NCI-H748 treated with DMSO at 0.1 percent for 48 hours (cell line): ENCODE data around the gene GADL1.

ENCODE experiments used
- DNase-seq: peaks from one replicate; lab custom pipeline; 2025; lab: John Stamatoyannopoulos, UW

The GADL1 gene

DNA sequence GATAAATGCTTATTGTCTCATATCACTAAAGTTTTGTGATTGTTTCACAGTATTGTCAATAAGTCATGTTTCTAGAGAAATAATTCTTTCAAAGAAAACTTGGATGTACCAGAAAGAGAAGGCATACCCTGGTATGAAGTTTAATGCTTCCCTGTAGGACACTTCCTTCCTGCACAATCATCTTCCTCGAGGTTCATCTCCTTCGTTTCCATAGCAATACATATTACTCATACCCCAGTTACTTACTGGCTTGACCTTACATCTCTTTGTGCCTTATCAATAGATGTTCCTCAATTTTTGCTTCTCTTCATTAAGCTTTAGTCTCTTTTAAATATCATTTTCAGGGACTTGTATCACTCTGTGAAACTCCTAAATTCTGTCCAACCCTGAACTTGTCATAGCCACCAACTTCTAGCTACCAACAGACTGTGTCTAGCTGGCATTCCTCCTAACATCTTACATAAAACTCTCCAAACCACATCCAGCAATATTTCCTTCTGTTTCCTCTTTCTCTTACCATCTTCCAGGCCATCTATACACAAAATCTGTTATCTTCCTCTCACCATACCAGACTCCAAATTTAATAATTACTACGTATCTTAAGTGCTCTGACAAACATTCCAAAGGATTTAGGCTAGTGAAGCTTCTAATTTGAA is 134.3 kb downstream of the GADL1 start:
- no peak for DNase-seq

DNA sequence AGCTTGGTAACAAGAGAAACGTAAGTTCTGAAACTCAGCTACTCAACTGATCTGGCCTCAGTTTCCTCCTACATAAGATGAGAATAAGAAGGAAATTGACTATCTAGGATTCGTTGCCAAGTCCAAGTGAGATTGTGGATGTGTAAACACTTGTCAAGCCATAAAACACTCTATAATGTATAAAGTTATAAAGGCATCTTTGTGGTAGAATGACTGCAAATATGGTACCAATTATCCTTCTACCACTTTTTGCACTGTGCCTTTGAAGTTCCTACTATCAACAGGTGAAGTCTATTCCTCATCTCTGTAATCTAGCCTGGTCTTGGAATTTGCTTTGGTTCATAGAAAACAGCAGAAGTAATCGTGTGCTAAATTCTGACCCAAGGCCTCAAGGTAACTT is 138.2 kb downstream of the GADL1 start:
- no peak for DNase-seq

DNA sequence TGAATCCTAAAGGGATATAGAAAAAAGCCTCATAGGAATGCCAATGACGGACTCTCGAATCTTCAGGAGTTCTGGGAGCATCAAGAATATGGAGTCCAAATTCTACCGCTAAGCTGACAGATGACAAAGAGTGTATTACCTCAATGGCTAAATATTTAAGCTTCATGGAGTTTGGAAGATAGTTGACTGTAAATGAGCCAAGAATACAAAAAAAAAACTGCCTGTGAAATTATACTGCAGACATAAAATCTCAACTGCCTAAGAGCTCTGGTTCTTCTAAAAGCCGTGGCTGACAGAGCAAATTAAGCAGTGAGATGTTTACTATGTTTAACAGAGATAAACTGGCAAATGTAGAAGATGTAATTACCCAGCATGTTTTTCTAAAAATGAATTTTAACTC is 140.0 kb downstream of the GADL1 start:
- DNase-seq: no peak

DNA sequence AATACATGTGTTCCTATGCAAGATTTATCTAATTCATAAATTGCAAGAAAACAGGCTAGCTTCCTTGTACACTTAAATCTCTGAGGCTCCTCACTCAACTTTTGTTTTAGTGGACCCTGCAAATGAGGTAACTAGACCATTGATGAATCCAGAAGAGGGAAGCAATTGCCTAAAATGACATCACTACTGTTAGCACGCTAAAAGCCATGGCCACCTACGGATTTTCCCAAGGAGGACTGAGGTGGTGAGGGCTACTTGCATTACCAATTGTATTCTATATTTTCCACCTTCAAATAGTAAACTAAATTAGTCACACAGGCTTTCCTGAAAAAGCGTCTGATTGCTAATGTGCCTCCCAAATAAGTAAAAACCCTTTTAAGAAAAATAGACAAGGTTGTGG is 140.7 kb downstream of the GADL1 start:
- no peak for DNase-seq

DNA sequence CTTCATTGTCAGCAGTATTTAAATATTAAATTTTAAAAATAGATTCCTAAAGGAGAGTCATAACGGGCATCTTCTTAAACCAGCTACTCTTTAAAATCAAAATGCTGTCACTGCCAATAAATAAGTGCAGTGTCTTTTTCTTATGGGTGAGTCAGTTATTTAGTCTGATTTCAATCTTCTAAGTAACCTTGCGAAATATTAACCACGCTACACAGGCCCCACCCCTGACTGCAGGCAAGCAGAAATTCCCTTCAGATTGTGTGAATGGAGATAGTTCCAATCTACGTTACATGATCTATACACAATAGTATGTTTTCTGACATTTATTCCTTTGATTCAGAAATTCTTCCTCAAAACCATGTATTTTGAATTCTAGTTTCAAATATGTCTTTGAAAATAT is 141.5 kb downstream of the GADL1 start:
- no peak for DNase-seq

DNA sequence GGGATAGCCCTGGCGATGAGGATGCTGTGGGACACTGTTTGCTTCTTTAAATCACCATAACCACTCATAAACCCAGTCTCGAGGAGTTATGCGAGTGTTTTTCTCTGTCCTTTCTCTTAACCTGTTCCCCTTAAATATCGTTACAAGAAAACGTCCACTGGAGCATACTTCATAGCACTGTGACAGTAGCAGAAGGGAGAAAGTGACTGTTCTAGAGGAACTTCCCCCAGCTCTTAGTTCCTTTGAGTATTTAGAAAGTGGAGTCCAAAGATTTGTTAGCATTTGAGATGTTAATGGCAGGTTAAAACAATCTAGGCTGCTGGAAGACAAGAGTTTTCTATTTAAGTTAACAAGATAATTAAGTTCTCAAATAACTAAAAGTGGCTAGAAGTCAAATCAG is 142.0 kb downstream of the GADL1 start:
- DNase-seq: no peak

DNA sequence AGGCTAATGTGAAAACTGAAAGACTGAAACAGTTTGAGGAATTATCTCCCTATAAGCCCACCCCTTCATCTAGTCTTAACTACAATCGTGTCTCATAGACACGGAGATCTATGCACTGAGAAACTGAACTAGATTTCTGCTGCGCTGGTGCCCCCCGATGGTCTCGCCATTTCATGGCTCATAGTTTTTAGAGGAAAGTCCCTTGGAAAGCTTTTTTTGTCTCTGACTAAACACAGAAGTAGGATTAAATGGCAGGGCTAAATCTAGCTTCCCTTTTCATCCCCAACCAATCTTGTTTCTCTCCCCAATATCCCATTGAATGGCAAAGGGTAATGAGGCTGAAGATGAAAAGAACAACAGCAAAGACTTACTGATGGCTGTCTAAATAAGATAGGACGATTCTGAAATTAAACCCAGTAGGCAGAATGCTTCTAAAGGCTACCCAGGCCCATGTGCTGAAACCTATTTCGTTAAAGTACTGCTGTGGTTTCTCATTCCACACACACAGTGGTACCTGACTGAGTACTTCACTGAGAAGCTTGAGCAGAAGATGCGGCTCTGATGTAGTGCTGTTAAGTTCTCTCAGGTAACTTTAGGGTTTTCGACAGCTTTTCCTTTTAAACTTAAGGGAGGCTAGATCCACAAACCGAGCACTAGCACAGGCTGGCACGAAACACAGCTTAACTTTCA is 142.7 kb downstream of the GADL1 start:
- no peak for DNase-seq

DNA sequence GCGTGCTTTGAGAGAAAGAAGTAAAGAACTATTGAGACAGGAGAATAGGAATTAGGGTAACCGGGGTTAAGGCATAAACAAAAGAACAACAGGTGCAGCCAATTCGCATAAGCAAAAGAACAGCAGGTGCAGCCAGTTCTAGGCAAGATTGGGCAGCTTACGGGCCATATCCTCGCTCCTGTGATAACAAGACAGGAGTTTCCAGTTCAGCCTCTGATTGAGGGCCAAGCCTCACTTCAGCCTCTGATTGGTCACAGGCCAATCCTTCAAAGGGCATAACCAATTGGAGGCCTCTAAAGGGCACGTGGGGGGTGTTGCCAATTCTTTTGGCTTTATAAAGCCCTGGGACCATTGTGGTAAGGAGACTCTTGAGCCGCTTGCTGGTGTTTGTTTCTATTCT is 143.5 kb downstream of the GADL1 start:
- peak; percentile 24 for DNase-seq

DNA sequence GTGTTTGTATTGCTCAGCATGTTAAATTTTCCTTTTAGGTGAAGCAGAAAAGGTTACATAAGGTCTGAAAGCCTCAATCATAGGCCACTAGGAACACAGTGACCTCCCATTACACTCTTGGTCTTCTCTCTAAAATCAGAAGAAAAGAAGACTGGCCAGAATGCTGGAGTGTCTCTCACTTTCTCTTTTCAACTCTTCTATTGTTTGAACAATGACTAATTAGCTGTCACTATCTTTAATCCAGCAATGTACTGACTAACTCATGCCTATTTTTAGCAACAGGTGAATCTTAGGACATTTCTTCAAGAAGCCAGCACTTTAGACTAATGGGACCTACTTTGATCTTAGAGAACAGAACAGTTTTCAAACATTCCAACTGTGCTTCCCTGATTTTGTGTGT is 145.2 kb downstream of the GADL1 start:
- DNase-seq: peak; percentile 11

DNA sequence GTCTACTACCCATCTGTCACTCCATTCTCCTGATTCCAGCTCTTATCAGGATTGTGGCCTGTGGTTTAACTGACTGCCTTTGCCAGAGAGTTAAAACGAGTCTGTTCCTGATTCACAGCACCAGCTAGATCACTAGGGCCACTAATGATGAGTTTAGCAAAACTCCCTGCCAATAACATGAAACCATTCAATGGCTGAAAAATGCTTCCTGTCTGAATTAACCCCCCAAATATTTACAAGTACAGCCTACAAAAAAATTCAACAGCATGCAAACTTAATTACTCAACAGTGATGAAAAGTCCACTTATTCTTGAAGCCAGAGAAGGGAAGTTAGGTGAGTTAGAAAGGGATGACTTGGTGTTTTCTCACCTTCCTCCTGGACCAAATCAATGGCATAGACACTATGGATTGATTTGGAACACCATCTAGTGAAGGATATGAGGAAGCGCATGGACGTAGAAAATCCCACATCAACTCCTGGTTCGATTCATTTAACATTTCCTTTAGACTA is 146.6 kb downstream of the GADL1 start:
- DNase-seq: peak; percentile 15

DNA sequence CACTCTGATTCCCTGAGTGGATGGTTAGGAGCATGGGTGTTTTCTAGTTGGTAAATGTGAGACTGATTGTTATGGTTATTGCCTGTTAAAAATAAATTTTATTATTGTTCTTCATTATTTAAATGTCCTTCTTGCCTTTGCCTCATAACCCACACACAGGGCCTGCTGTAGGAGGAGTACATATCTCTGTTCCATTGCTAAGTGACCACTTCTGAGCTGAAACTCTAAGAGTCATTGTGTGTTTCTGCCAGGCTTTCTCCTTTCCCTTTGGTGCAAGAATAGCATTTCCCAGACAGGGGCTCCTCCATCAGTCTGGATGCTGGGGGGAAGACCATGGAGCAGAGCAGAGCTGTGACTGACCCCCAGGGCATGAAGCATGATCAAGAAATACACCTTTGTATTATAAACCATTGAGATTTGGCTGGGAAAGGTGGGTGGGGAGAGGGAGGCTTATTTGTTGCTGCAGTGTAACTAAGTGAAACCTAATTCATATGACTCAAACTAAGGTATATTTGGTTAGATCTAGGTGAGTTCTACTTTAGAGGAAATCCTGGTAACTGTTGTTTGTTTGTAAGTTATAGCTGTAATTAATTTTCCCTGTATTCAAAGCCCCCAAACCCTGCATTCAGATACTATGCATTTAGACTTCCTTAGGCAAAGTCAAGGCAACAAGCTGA is 150.7 kb downstream of the GADL1 start:
- DNase-seq: no peak

DNA sequence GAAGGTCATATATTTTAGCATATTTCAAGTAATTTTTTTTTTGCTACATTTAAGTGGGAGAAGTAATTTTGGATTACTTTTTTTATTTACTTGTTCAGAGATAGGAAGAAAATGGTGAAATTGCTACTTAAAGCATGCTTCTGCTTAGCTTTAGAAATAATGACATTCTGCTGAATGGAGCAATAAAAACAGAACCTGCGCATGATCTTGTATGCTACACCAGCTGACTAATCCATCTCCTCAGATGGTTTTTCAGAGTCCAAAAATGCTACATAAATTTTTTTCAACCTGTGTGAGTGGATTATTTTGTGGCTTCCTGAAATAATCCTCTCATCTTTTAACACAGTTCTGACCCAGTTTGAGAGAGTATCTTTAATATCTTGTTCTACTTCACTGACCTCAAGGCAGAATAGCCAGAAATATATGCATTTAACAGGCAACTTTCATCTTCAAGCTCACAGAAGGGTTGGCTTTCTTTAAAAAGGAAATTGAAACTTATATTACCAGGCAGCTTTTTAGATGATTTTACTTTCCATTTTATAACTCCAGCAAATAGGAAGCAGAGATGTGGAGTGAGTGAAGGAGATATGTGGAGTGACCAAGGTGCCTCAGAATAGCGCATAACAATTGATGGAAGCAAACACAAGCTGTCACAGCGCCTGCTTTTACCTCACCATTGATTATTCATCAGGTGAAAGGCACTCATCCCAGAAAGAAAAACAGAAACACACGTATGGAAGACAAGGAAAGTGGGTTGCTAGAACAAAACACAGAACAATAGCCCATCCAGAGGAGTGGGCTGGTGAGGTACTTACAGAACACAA is 151.5 kb downstream of the GADL1 start:
- DNase-seq: no peak

DNA sequence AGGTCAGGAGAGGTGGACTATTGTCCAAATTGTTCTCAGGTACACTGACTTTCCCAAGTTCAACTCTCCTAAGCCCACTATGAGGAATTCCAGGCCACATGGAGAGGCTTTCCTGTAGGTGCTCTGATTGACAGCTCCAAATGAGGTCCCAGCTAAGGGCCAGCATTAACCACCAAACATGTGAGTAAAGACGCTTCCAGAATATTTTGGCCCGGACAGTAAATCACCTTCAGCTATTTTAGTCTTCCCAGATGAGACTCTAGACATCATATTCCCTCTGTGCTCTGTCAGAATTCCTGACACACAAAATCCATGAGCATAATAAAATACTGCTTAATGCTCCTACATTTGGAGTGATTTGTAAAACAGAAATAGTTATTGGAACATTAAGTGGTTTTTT is 152.6 kb downstream of the GADL1 start:
- DNase-seq: no peak

DNA sequence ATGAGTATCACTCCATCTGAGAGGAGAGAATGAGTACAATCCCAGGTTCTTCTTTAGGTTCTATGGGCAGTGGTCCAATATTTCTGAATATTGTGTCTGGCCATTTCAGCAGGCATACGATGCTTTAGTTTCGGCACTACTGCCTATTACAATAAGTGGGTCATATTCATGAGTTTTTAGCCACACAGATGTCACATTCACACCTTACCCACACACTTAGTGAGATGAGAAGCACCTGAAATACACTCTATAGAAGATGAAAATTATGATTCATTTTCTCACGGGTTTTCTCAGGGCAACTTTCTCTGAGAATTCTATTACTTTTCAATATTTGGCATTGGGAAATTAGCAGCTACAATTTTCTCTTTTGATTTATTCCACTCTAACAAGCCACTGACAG is 155.9 kb downstream of the GADL1 start:
- DNase-seq: no peak

DNA sequence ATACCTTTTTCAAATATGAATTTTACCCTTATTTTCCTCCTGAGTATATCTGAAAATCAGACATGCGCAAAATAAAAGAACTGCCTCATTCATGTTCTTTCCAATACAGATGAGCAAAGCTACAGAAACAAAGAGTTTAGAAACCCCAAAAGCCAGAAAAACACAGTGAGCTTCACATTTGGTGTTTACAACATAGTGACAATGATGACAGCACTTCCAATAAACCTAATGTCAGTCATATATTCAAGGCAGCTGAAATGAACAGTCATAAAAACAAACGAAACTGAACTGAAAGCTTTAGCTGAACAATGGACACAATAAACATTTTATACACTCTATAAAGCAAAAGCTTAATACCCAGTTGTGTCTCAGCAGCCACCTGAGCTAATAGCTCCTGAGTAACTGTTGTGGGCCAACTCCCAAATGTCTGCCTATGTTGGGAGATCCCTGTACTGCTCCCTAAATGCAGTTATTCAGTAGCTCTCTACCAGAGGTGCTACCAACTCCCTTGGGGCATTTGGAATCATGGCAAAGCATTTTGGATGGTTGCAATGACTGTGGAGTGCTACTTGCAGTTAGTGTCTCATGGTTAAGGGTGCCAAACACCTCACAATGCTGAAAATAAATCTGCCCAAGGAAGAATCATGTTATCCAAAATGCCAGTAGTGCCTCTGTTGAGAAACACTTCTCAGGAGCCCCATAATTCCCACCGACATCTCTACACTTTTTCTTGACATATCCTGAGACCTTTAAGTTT is 156.5 kb downstream of the GADL1 start:
- DNase-seq: no peak

DNA sequence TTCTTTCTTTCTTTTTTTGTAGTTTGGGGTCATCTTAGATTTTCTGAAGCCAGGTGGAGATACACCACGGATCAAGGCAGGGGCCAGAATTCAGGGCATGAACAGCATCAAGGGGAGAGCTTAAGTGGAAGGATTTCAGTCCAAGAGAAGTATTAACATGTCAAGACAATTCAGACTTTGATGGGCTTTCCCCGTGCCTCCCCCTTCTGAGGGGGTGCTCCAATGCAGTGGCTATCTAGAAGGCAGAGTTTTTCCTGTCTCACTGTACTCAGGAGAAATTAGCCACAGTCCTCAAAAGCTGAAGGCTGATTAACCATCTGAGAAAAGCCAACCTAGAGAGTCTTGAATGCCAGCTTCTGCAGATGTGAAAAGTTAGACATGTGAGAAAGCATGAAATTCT is 160.8 kb downstream of the GADL1 start:
- no peak for DNase-seq

DNA sequence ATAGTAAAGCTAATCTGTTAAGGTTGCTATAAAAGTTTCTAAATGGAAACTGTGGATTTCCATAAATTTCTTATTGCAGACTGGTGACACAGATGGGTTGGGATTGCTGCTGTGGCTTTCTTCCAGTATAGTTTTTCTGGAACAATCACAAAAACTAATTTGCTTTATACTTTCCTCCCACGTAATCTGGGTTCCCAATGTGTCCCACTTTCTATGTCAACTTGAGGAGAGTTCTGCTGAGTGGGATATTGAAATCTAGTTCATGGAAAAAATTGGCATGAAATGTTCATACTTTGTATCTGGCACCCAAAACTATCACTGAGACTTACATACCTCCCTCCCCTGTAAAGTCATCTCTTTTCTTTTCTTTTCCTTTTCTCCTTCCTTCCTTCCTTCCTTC is 161.3 kb downstream of the GADL1 start:
- DNase-seq: no peak

DNA sequence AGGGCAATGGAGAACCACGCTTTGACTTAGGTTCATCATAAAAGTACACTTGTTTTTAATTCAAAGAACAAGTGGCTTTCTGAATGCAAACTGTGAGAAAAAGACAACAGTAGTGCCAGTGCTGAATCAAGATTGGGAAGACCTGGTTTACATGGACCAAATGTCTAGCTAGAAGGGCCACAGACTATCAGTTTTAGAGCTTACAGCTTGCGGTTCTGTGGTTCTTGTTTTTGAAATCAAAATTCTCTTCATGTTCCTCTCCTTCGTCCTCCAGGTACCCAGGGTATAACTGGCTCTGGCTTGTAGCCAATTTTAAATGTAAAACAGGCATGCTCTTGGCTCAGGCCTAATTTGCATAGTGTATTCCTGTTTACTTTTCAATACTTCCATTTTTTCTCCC is 163.5 kb downstream of the GADL1 start:
- DNase-seq: no peak

DNA sequence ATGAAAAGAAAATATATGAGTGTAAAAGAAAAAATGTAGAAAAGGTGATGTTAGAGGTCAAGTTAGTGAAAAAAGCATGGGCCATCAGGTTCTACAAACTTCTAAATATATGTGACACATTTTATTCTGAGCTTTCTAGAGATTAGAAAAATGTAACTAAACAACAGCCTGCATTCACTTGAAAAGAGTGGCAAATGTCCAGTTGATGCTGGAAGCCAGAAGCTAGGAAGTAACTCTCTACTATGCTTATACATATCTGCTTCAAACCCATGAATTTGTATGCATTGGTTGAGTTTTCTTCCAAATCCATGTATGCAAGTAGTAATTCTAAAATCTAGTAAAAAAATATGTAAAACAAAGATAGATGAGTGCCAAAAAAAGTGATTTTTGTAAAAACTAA is 164.5 kb downstream of the GADL1 start:
- DNase-seq: no peak

DNA sequence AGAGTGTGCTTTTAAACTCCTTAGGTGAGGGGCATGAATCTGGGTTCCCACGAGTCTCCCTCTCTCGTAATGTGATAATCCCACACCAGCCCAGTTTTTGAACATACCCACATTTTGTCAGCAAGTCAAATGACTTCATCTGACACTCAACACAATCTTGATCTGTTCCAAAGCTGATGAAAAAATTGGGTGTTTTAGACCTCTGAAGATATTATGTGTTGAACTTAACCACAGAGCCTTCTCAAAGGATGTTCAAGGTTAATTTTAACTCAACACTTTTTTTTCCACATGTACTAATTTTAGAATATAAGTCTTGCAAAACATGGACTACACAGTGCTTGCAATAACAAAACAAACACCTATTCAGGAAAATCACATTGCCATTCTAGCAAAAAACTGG is 164.9 kb downstream of the GADL1 start:
- DNase-seq: no peak

DNA sequence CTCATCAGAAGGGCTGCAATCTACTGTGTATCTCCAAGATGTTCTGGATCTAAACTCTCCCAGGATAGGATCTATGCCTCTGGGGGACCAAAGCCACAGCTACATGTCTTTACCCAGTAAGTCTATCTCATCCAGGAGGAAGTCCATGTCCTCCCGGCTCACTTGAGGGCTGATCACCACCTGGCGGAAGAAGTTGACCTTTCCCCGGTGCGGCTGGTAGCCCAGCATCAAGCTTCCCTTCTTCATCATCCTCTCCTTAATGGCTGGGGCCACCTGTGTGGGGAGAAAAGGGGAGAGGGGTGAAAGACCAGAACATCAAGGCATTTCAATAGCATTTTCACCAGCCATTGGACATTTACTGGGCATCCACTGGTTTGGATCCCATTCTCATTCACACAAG is 166.3 kb downstream of the GADL1 start:
- no peak for DNase-seq

DNA sequence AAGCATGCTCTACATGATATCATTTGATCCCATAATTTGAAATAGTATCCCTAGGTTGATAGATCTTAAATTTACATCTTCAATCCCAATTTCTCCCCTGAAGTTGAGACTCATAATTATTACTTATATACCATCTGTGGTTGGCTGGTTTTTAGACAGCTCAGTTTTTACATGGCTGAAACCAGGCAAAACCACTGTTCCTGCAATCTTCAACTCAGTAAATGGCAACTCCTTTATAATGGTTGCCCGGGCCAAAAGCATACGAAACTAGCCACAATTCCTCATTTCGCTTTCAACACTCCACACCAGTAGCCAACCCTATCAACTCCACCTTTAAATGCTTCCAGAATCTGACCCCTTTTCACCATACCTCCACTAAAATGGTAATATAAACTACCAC is 169.6 kb downstream of the GADL1 start:
- no peak for DNase-seq
